PFSK-1 (cell line): ENCODE measurements around the gene SFXN1.

Source experiments
- FOXP2 ChIP-seq: optimal IDR thresholded peaks from 2 replicates; pipeline ENCODE3; 2011; ENCODE audit warnings: borderline replicate concordance, control low read depth, inconsistent platforms; ENCODE audit not compliant: insufficient read depth; ENCODE audit errors: extremely low read length, extremely low read depth
- POLR2AphosphoS5 ChIP-seq: IDR thresholded peaks from 2 replicates; pipeline ENCODE4 v1.6.1; 2012; ENCODE audit warnings: low read depth, mild to moderate bottlenecking, control low read depth, low read length, moderate library complexity
- REST ChIP-seq, 2 experiments: IDR thresholded peaks; 2 replicates each; pipeline versions ENCODE4 v1.6.1 to v1.8.0; 2011 to 2012; ENCODE audit warnings: low read depth in 2 of 2, low read length in 2 of 2, control low read depth in 1 of 2, inconsistent platforms in 1 of 2, mild to moderate bottlenecking in 1 of 2, moderate library complexity in 1 of 2; ENCODE audit not compliant: insufficient read depth in 1 of 2
- SIN3A ChIP-seq: IDR thresholded peaks from 2 replicates; pipeline ENCODE4 v1.6.1; 2012; ENCODE audit warnings: mild to moderate bottlenecking, low read length, moderate library complexity, borderline replicate concordance; ENCODE audit not compliant: insufficient read depth
- TAF1 ChIP-seq: IDR thresholded peaks from 2 replicates; pipeline ENCODE4 v1.6.1; 2012; ENCODE audit warnings: low read length, control low read depth, borderline replicate concordance; ENCODE audit not compliant: insufficient read depth

SFXN1 gene

GRCh38 chr5:175461370-175461769 lies 17.0 kb upstream of the SFXN1 start:
- TF ChIP-seq SIN3A (no peak), TAF1 (no peak), FOXP2 (no peak), REST (IDR thresholded peaks at IDR 0.05; ENCODE audit: insufficient read depth in 1 of 2, low read depth in 2 of 2, low read length in 2 of 2) (no peak), POLR2AphosphoS5 (no peak)

- TF ChIP-seq SIN3A (no peak), REST (IDR thresholded peaks at IDR 0.05; ENCODE audit: insufficient read depth in 1 of 2, low read depth in 2 of 2, low read length in 2 of 2) (no peak), TAF1 (no peak), POLR2AphosphoS5 (no peak), FOXP2 (no peak)
Measured at GRCh38 chr5:175463641-175464040, 14.7 kb upstream of the SFXN1 start.

GRCh38 chr5:175464074-175464941 lies 14.1 kb upstream of the SFXN1 start:
- no peak for TF ChIP-seq FOXP2

- TF ChIP-seq FOXP2 (no peak), SIN3A (no peak), POLR2AphosphoS5 (no peak), TAF1 (no peak), REST (IDR thresholded peaks at IDR 0.05; ENCODE audit: insufficient read depth in 1 of 2, low read depth in 2 of 2, low read length in 2 of 2) (no peak)
Measured at GRCh38 chr5:175464942-175465233, 13.5 kb upstream of the SFXN1 start.

GRCh38 chr5:175465282-175465681 lies 13.1 kb upstream of the SFXN1 start:
- TF ChIP-seq REST (IDR thresholded peaks at IDR 0.05; ENCODE audit: insufficient read depth in 1 of 2, low read depth in 2 of 2, low read length in 2 of 2), result no peak
- no peak for TF ChIP-seq SIN3A
- TF ChIP-seq TAF1, result no peak
- no peak for TF ChIP-seq POLR2AphosphoS5
- TF ChIP-seq FOXP2, result no peak
